T-helper 1 cell treated with Interleukin-12 subunit alpha and Interleukin-12 subunit beta and Interleukin-4 antibody, amounts not matched to agents 30 μg/mL and 1 μg/mL, for 36 hours (primary cell): Measurements from ENCODE around the gene SDR42E2.

Source experiments
- H3K27ac Mint-ChIP-seq: one replicate; pipeline ENCODE4 v1.8.0; 2021; ENCODE audit warnings: mild to moderate bottlenecking, mixed read lengths
- H3K27me3 Mint-ChIP-seq: one replicate; pipeline ENCODE4 v1.8.0; 2021; ENCODE audit warnings: low read depth, mixed read lengths
- H3K36me3 Mint-ChIP-seq: one replicate; pipeline ENCODE4 v1.8.0; 2021; ENCODE audit warnings: low read depth, mixed read lengths
- H3K4me1 Mint-ChIP-seq: one replicate; pipeline ENCODE4 v1.8.0; 2021; ENCODE audit warnings: low read depth, mixed read lengths
- H3K4me3 Mint-ChIP-seq: one replicate; pipeline ENCODE4 v1.8.0; 2021; ENCODE audit warnings: mild to moderate bottlenecking, moderate library complexity, mixed read lengths
- H3K9me3 Mint-ChIP-seq: one replicate; pipeline ENCODE4 v1.8.0; 2021; ENCODE audit warnings: mixed read lengths

SDR42E2 gene

GRCh38 chr16:22177968-22178930 lies 15.9 kb downstream of the SDR42E2 start:
- Mint-ChIP-seq H3K4me1 (no peaks in the 10 kb centered on the region), H3K9me3 (no peaks in the 10 kb centered on the region), H3K27ac (no peak overlapping the region), H3K36me3 (no peaks in the 10 kb centered on the region), H3K4me3 (no peak overlapping the region), H3K27me3 (no peaks in the 10 kb centered on the region)

DNA sequence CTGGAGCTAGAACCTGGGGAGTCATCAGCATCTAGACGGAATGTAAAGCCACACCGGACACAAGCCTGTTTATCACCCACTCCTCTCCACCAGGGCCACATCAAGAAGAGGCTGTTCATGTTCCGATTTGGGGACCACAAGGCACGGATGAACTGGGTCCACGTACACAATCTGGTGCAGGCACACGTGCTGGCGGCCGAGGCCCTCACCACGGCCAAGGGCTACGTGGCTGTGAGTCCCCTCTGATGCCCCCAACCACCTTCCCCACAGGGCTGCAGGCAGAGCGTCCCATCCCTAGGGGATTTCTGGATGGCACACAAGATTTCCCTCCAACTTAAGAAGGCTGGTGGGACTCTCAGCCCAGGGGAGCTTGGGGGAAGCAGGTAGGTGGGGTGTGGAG lies 19.1 kb downstream of the SDR42E2 start:
- no peak overlapping the region for H3K4me3 Mint-ChIP-seq
- H3K27me3 Mint-ChIP-seq, result no peaks in the 10 kb centered on the region
- no peaks in the 10 kb centered on the region for H3K9me3 Mint-ChIP-seq
- H3K27ac Mint-ChIP-seq, result peak overlapping the region; percentile 4
- H3K36me3 Mint-ChIP-seq, result no peaks in the 10 kb centered on the region
- H3K4me1 Mint-ChIP-seq, result no peaks in the 10 kb centered on the region

GRCh38 chr16:22181843-22182242 lies 19.5 kb downstream of the SDR42E2 start:
- Mint-ChIP-seq H3K4me1 (no peaks in the 10 kb centered on the region), H3K27ac (no peak overlapping the region), H3K4me3 (no peak overlapping the region), H3K9me3 (no peaks in the 10 kb centered on the region), H3K27me3 (no peaks in the 10 kb centered on the region), H3K36me3 (no peaks in the 10 kb centered on the region)

DNA sequence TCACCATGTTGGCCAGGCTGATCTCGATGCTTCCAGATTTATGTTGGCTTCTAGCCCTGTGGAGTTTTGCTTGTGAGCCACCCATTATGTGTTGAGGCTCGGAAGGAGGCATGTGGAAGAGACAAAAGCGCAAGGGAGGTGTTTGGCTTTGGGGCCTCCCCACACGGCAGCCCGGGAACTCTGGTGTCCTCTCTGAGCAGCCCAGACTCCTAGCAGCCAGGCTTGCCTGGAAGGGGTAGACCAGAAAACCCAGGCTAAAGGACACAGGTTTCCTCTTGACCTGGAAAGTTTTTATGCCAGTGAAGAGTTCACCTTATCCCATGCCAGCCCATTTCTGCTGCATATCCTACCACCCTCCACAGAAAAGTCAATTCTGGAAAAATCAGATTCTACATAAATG lies 21.0 kb downstream of the SDR42E2 start:
- H3K36me3 Mint-ChIP-seq, result no peaks in the 10 kb centered on the region
- H3K9me3 Mint-ChIP-seq, result no peaks in the 10 kb centered on the region
- no peak overlapping the region for H3K27ac Mint-ChIP-seq
- H3K4me3 Mint-ChIP-seq, result no peak overlapping the region
- peaks cover 4% of the 10 kb centered on the region for H3K4me1 Mint-ChIP-seq
- H3K27me3 Mint-ChIP-seq, result no peaks in the 10 kb centered on the region

DNA sequence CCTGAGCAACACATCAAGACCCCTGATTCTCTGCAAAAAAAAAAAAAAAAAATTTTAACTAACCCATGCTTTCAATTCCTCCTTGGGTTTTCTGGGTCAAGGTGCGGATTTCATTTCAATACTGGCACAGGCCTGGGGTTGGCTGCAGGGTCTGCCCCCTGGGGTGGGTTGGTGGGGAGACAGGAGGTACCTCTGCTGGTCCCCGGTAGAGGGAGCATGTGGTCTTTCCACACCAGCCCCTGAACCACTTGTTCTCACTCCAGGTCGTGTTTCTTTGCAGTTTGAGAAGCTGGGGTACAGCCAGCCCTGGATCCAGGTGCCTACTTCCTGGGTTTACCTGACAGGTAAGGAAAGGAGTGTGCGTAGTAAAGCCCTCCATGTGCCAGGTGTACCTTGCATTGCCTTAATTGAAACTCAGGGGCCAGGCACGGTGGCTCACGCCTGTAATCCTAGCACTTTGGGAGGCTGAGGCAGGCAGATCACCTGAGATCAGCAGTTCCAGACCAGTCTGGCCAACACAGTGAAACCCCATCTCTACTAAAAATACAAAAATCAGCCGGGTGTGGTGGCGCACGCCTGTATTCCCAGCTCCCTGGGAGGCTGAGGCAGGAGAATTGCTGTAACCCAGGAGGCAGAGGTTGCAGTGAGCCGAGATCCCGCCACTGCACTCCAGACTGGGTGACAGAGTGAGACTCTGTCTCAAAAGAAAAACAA lies 21.8 kb downstream of the SDR42E2 start:
- no peak overlapping the region for H3K4me3 Mint-ChIP-seq
- no peaks in the 10 kb centered on the region for H3K9me3 Mint-ChIP-seq
- H3K4me1 Mint-ChIP-seq, result peaks cover 10% of the 10 kb centered on the region
- no peaks in the 10 kb centered on the region for H3K27me3 Mint-ChIP-seq
- H3K27ac Mint-ChIP-seq, result no peak overlapping the region
- H3K36me3 Mint-ChIP-seq, result no peaks in the 10 kb centered on the region

- Mint-ChIP-seq H3K27ac (no peak overlapping the region), H3K4me3 (no peak overlapping the region), H3K9me3 (no peaks in the 10 kb centered on the region), H3K36me3 (no peaks in the 10 kb centered on the region), H3K27me3 (no peaks in the 10 kb centered on the region), H3K4me1 (peaks cover 16% of the 10 kb centered on the region)
Measured at GRCh38 chr16:22184615-22184968, 22.3 kb downstream of the SDR42E2 start.

DNA sequence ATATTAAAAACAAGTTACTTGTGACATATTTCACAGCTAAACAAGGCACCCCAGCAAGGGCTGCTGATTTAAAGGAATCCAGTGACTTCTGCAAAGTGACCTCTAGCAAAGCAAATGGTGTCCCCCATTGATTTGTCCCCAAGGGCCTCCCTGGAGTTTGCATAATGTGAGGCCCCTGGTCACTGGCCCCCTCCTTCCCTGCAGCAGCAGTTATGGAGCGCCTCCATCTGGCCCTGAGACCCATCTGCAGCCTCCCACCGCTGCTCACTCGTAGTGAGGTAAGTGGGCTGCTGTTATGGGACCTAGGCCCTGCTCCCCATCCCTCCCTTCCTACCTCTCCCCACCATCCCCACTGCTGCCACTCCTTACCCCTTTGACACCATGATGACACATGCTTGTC lies 24.2 kb downstream of the SDR42E2 start:
- peaks cover 17% of the 10 kb centered on the region for H3K4me1 Mint-ChIP-seq
- H3K9me3 Mint-ChIP-seq, result no peaks in the 10 kb centered on the region
- no peaks in the 10 kb centered on the region for H3K27me3 Mint-ChIP-seq
- H3K4me3 Mint-ChIP-seq, result no peak overlapping the region
- H3K27ac Mint-ChIP-seq, result no peak overlapping the region
- no peaks in the 10 kb centered on the region for H3K36me3 Mint-ChIP-seq

- Mint-ChIP-seq H3K27me3 (no peaks in the 10 kb centered on the region), H3K4me3 (no peak overlapping the region), H3K9me3 (no peaks in the 10 kb centered on the region), H3K36me3 (no peaks in the 10 kb centered on the region), H3K4me1 (peaks cover 30% of the 10 kb centered on the region), H3K27ac (peak overlapping the region; percentile 97)
Measured at GRCh38 chr16:22188267-22188594, 25.9 kb downstream of the SDR42E2 start.

GRCh38 chr16:22188595-22189442 lies 26.5 kb downstream of the SDR42E2 start:
- H3K27me3 Mint-ChIP-seq, result no peaks in the 10 kb centered on the region
- H3K9me3 Mint-ChIP-seq, result peaks cover 1% of the 10 kb centered on the region
- H3K4me3 Mint-ChIP-seq, result peak overlapping the region; percentile 90
- H3K27ac Mint-ChIP-seq, result peak overlapping the region; percentile 97
- H3K4me1 Mint-ChIP-seq, result peaks cover 36% of the 10 kb centered on the region
- H3K36me3 Mint-ChIP-seq, result peaks cover 5% of the 10 kb centered on the region

DNA sequence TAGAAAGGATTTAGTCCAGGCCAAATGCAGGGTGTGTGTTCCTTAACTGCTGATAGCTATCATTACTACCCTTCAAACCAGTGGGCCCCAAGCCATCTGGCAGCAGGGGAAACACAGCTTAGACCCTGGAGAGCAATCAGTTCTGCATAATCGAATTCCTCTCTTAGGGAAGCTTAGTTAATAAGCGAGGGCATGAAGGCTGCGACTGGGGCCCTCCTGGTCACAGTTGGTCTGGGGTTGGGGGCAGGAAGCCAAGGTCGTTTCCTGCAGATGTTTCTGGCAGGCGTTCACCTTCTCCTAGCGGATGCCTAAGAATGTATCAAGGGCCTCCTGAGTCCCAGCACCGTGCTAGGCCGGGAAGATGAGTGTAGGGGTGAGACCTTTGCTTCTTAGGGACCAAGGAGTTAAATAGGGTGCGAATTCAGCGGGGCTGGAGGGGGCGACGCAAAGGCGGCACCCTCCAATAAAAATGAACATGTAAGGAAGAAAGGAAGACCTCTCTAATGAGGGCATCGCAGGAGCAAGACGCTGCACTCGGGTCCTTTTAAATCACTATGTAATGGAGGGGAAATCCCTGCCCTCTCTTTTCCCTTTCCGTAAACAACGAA lies 27.3 kb downstream of the SDR42E2 start:
- H3K27ac Mint-ChIP-seq, result peak overlapping the region; percentile 97
- peak overlapping the region; percentile 90 for H3K4me3 Mint-ChIP-seq
- peaks cover 8% of the 10 kb centered on the region for H3K36me3 Mint-ChIP-seq
- H3K4me1 Mint-ChIP-seq, result peaks cover 41% of the 10 kb centered on the region
- peaks cover 4% of the 10 kb centered on the region for H3K9me3 Mint-ChIP-seq
- H3K27me3 Mint-ChIP-seq, result no peaks in the 10 kb centered on the region

DNA sequence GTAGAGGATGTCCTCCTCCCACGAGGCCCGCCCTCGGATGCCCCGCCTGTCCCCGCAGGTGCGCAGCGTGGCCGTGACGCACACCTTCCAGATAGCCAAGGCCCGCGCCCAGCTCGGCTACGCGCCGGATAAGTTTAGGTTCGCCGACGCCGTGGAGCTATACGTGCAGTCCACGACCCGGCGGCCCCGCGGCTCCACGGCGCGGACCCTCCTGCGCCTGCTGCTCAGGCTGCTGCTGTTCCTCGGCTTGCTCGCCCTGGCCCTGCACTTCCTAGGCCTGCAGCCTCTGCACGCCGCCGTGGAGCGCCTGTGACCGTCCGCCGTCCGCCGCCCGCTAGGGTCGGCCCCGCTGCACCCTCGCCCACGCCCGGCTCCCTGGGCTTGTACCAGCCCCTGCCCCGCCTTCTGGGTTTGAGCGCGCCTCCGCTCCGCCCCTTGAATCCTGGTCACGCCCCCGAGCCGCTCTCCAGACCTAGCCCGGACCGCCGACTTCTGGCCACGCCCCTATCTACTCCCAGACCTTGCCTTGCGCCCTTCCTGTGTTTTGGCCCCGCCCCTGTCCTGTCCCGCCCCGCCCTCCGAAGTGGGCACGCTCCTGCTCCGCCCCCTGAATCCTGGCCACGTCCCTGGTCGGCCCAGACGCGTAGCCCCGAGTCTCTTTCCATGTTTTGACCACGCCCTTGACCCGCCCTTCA lies 27.9 kb downstream of the SDR42E2 start:
- Mint-ChIP-seq H3K9me3 (peaks cover 4% of the 10 kb centered on the region), H3K36me3 (peaks cover 10% of the 10 kb centered on the region), H3K4me1 (peaks cover 48% of the 10 kb centered on the region), H3K27me3 (no peaks in the 10 kb centered on the region), H3K27ac (peak overlapping the region; percentile 97), H3K4me3 (peak overlapping the region; percentile 90)

- H3K36me3 Mint-ChIP-seq, result peaks cover 10% of the 10 kb centered on the region
- H3K27ac Mint-ChIP-seq, result peak overlapping the region; percentile 97
- H3K9me3 Mint-ChIP-seq, result peaks cover 4% of the 10 kb centered on the region
- H3K4me1 Mint-ChIP-seq, result peaks cover 53% of the 10 kb centered on the region
- peak overlapping the region; percentile 90 for H3K4me3 Mint-ChIP-seq
- H3K27me3 Mint-ChIP-seq, result no peaks in the 10 kb centered on the region
Measured at GRCh38 chr16:22190776-22191531, 28.6 kb downstream of the SDR42E2 start.

DNA sequence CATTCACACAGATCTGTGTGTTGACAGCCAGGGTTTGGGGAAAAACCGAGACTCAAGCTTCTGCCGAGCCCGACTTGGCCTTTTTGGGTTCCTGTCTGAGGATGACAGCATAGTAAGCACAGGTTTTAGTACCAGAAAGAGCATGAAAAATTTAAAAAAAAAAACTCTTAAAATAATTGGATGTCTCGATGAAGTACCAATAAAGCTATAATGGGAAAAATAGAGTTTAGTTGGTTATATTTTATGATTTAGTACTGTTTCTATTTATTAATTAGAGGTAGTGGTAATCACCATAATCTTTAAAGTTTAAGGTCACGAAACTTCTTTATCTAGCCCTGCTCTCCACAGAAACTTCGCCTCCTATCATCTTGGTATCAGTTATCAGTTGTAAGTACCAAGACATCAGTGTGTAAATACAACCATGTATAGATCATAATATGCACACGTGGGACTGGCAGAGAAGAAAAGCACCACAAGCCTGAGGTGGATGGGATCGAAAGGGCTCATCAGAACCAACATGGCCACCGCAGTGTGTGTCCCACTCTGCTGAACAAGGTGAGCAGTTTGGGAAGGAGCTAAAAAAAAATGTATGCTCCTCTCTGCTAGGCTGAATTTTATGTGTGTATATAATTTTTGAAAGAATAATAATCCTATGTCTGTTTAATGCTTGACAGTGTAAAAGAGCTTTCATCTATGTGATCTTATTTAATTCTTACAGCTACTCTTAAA lies 29.4 kb downstream of the SDR42E2 start:
- Mint-ChIP-seq H3K27ac (peak overlapping the region; percentile 97), H3K4me1 (peaks cover 56% of the 10 kb centered on the region), H3K9me3 (peaks cover 4% of the 10 kb centered on the region)

More for the DNA sequence above, 29.4 kb downstream of the SDR42E2 start:
- H3K4me3 Mint-ChIP-seq, result peak overlapping the region; percentile 90
- H3K27me3 Mint-ChIP-seq, result no peaks in the 10 kb centered on the region
- H3K36me3 Mint-ChIP-seq, result peaks cover 10% of the 10 kb centered on the region
